Lower leg skin (tissue), 4 donors: ENCODE results near the gene ADAM10. TPM values are rescaled to one million over a fixed set of nuclear protein-coding genes. Genes with fewer than 3 reads are reported as not detected.

Experiments used
- DNase-seq, 2 donors: peaks; one replicate each; pipeline ENCODE4 v3.0.0-alpha.2; 2019; ENCODE audit warnings: low spot score in 2 of 2
- H3K4me3 ChIP-seq: fragments of 200-600 bp; sonication (generic); 2 replicates; pipeline ENCODE4 v1.5.1; 2017; ENCODE audit warnings: mild to moderate bottlenecking, low read depth; ENCODE audit not compliant: poor library complexity, severe bottlenecking
- CTCF ChIP-seq, 3 donors: fragments of 450-650 bp; IDR thresholded peaks; one replicate each; pipeline ENCODE4 v1.5.1; 2016; ENCODE audit warnings: antibody characterized with exemption in 3 of 3, mild to moderate bottlenecking in 3 of 3, moderate library complexity in 2 of 3
- POLR2A ChIP-seq, 2 donors: fragments of 450-650 bp; IDR thresholded peaks; one replicate each; pipeline ENCODE4 v1.6.1; 2016 to 2017; ENCODE audit warnings: antibody characterized with exemption in 2 of 2, mild to moderate bottlenecking in 1 of 2, moderate library complexity in 1 of 2
- WGBS, 2 donors: methylation state at CpG; one replicate each; pipeline ENCODE4 v1.1.5; 2018; 5-methylcytosine and 5-hydroxymethylcytosine counted together
- intact Hi-C: fragments of 100-400 bp; cut with DNase I; formaldehyde crosslinking; loops from one replicate; pipeline ENCODE4 v1.15.0; 2023; ENCODE audit warnings: low total_unique reads
- total RNA-seq, 4 donors: library from RNA; depleted of rRNA; stranded (reverse); fragments of >200 nt; gene quantifications; one replicate each; pipeline ENCODE4 v1.1.0, GENCODE V29; 2016

The ADAM10 gene
- total RNA-seq, 4 donors from 2014 or later, result 40.4 to 45.1 (median 44.5) TPM

- intact Hi-C loops, result loop anchor here (10.0 kb wide), 1 partner anchor 115 kb away; the partner anchor contains the start of gene LIPC
- H3K4me3 ChIP-seq, result no peak overlapping the region
- 85 to 87% methylated on average over 7 of the region's 7 CpGs for WGBS, 2 donors
- no peak for TF ChIP-seq POLR2A (IDR thresholded peaks at IDR 0.05)
- DNase-seq, result no peak
Observed at GRCh38 chr15:58549785-58550074, 199.8 kb downstream of the ADAM10 start.

- TF ChIP-seq POLR2A (IDR thresholded peaks at IDR 0.05), result no peak
- TF ChIP-seq CTCF (IDR thresholded peaks at IDR 0.05), result no peak
- WGBS, 2 donors, result 80 to 85% methylated on average over 12 of the region's 12 CpGs
- no peak overlapping the region for H3K4me3 ChIP-seq
- intact Hi-C loops, result loop anchor here (10.0 kb wide), 1 partner anchor 114 kb away; the partner anchor contains the start of gene LIPC
- peak in 1 of 2 donors; percentile 72 for DNase-seq
Observed at GRCh38 chr15:58549013-58549784, 200.3 kb downstream of the ADAM10 start.

- WGBS, 2 donors, result 91 to 94% methylated on average over 25 to 26 of the region's 26 CpGs
- TF ChIP-seq CTCF (IDR thresholded peaks at IDR 0.05) (no peak), POLR2A (IDR thresholded peaks at IDR 0.05) (no peak)
- DNase-seq, result no peak
- intact Hi-C loops, result loop anchor here (10.0 kb wide), 1 partner anchor 114 kb away; the partner anchor contains the start of gene LIPC
- H3K4me3 ChIP-seq, result no peak overlapping the region
Observed at GRCh38 chr15:58548308-58549012, 201.0 kb downstream of the ADAM10 start.

- intact Hi-C loops, result loop anchor here (10.0 kb wide), 1 partner anchor 113 kb away; the partner anchor contains the start of gene LIPC
- TF ChIP-seq POLR2A (IDR thresholded peaks at IDR 0.05), result no peak
- no peak for TF ChIP-seq CTCF (IDR thresholded peaks at IDR 0.05)
- no peak overlapping the region for H3K4me3 ChIP-seq
- no peak for DNase-seq
- WGBS, 2 donors, result 91 to 95% methylated on average over 9 of the region's 9 CpGs
Observed at GRCh38 chr15:58547628-58548307, 201.7 kb downstream of the ADAM10 start.

GRCh38 chr15:58546635-58547627, 202.6 kb downstream of the ADAM10 start:
- intact Hi-C loops, result loop anchor here (10.0 kb wide), 1 partner anchor 112 kb away; the partner anchor contains the start of gene LIPC
- TF ChIP-seq CTCF (IDR thresholded peaks at IDR 0.05) (no peak), POLR2A (IDR thresholded peaks at IDR 0.05) (no peak)
- peak in 1 of 2 donors; percentile 85 for DNase-seq
- H3K4me3 ChIP-seq, result no peak overlapping the region
- 67 to 77% methylated on average over 13 of the region's 13 CpGs for WGBS, 2 donors
